GM21515 (cell line): ENCODE data around the gene INO80C.
A peak's percentile ranks its signal among the peaks of the same experiment; 100 is the strongest.

Source experiments
- ATAC-seq: cut with Tn5 transposase; IDR thresholded peaks from one replicate; pipeline ENCODE4 v1.9.1; 2021; ENCODE audit not compliant: unreplicated experiment

INO80C gene

GRCh38 chr18:35513181-35513936 is 15.6 kb upstream of the INO80C start:
- ATAC-seq = no peak

GRCh38 chr18:35512761-35513160 is 15.0 kb upstream of the INO80C start:
- ATAC-seq = no peak

- ATAC-seq = no peak
Measured at GRCh38 chr18:35511833-35512232, 14.1 kb upstream of the INO80C start.

GRCh38 chr18:35511428-35511827 is 13.7 kb upstream of the INO80C start:
- ATAC-seq = peak; percentile 61

GRCh38 chr18:35510076-35510651 is 12.4 kb upstream of the INO80C start:
- no peak for ATAC-seq

GRCh38 chr18:35508746-35509338 is 11.1 kb upstream of the INO80C start:
- ATAC-seq = no peak

GRCh38 chr18:35508030-35508429 is 10.3 kb upstream of the INO80C start:
- ATAC-seq = no peak

GRCh38 chr18:35507623-35508022 is 9.9 kb upstream of the INO80C start:
- ATAC-seq = no peak

- no peak for ATAC-seq
Measured at GRCh38 chr18:35507192-35507591, 9.4 kb upstream of the INO80C start.

GRCh38 chr18:35506024-35506712 is 8.4 kb upstream of the INO80C start:
- no peak for ATAC-seq

- ATAC-seq = no peak
Measured at GRCh38 chr18:35504996-35505395, 7.2 kb upstream of the INO80C start.

- no peak for ATAC-seq
Measured at GRCh38 chr18:35502052-35502451, 4.3 kb upstream of the INO80C start.

- ATAC-seq = no peak
Measured at GRCh38 chr18:35501369-35501768, 3.6 kb upstream of the INO80C start.

- no peak for ATAC-seq
Measured at GRCh38 chr18:35500113-35500512, 2.4 kb upstream of the INO80C start.

- peak; percentile 21 for ATAC-seq
Measured at GRCh38 chr18:35497027-35497369, 762 bp downstream of the INO80C start.

- no peak for ATAC-seq
Measured at GRCh38 chr18:35495536-35496314, 2.0 kb downstream of the INO80C start.

- no peak for ATAC-seq
Measured at GRCh38 chr18:35494251-35495220, 3.2 kb downstream of the INO80C start.

GRCh38 chr18:35491700-35492077 is 6.1 kb downstream of the INO80C start:
- ATAC-seq = no peak

GRCh38 chr18:35490894-35491699 is 6.7 kb downstream of the INO80C start:
- ATAC-seq = no peak
